OCI-M2 (cell line): Measurements from ENCODE around the gene CACNA1S.

Source experiments
- DNase-seq: peaks from one replicate; lab custom pipeline; 2025; ENCODE audit not compliant: unreplicated experiment; lab: John Stamatoyannopoulos, UW

CACNA1S gene

GRCh38 chr1:201140235-201140940 lies 28.2 kb upstream of the CACNA1S start:
- DNase-seq: no peak

GRCh38 chr1:201139756-201140155 lies 27.5 kb upstream of the CACNA1S start:
- DNase-seq: no peak

GRCh38 chr1:201139306-201139705 lies 27.1 kb upstream of the CACNA1S start:
- DNase-seq: no peak

- DNase-seq: no peak
These were observed 26.1 kb upstream of the CACNA1S start for GRCh38 chr1:201138311-201138840.

GRCh38 chr1:201137579-201138310 lies 25.5 kb upstream of the CACNA1S start:
- no peak for DNase-seq

- no peak for DNase-seq
These were observed 24.8 kb upstream of the CACNA1S start for GRCh38 chr1:201137024-201137392.

GRCh38 chr1:201136355-201137023 lies 24.3 kb upstream of the CACNA1S start:
- DNase-seq: no peak

GRCh38 chr1:201134405-201134804 lies 22.2 kb upstream of the CACNA1S start:
- no peak for DNase-seq

GRCh38 chr1:201131398-201131797 lies 19.2 kb upstream of the CACNA1S start:
- DNase-seq: no peak

- no peak for DNase-seq
These were observed 16.7 kb upstream of the CACNA1S start for GRCh38 chr1:201128962-201129361.

- no peak for DNase-seq
These were observed 16.2 kb upstream of the CACNA1S start for GRCh38 chr1:201128476-201128875.

GRCh38 chr1:201127755-201128455 lies 15.7 kb upstream of the CACNA1S start:
- DNase-seq: no peak

- DNase-seq: no peak
These were observed 14.9 kb upstream of the CACNA1S start, which contains the start of gene ASCL5 for GRCh38 chr1:201126832-201127754. Gene ASCL5 (minus strand): TSS chr1:201127184. CDS start chr1:201115372, 11,812 bp downstream.

GRCh38 chr1:201126463-201126831 lies 14.2 kb upstream of the CACNA1S start:
- no peak for DNase-seq

- DNase-seq: no peak
These were observed 13.6 kb upstream of the CACNA1S start for GRCh38 chr1:201125800-201126199.

GRCh38 chr1:201125019-201125418 lies 12.8 kb upstream of the CACNA1S start:
- no peak for DNase-seq

GRCh38 chr1:201123866-201124265 lies 11.6 kb upstream of the CACNA1S start:
- no peak for DNase-seq

- no peak for DNase-seq
These were observed 10.2 kb upstream of the CACNA1S start for GRCh38 chr1:201122321-201122957.
